Mucosa of descending colon (tissue), 3 donors: Measurements from ENCODE around the gene IL17RC. TPM values are rescaled to one million over a fixed set of nuclear protein-coding genes. Genes with fewer than 3 reads are reported as not detected.

ENCODE experiments used
- ATAC-seq: fragments of 200-7000 bp; cut with Tn5 transposase; one replicate; pipeline ENCODE4 v1.9.1; 2020; ENCODE audit warnings: mild to moderate bottlenecking, moderate library complexity
- DNase-seq, 3 donors: peaks; one replicate each; pipeline ENCODE4 v3.0.0-alpha.2; 2020
- H3K36me3 ChIP-seq: fragments of 200-600 bp; one replicate; pipeline ENCODE4 v1.8.0; 2021; ENCODE audit warnings: low read depth, mild to moderate bottlenecking
- H3K4me1 ChIP-seq: fragments of 200-600 bp; one replicate; pipeline ENCODE4 v1.8.0; 2021; ENCODE audit warnings: low read depth, mild to moderate bottlenecking
- H3K4me3 ChIP-seq: fragments of 200-600 bp; one replicate; pipeline ENCODE4 v1.8.0; 2021; ENCODE audit warnings: mild to moderate bottlenecking
- H3K9me3 ChIP-seq: fragments of 200-600 bp; one replicate; pipeline ENCODE4 v1.8.0; 2021; ENCODE audit warnings: mild to moderate bottlenecking
- intact Hi-C, 2 donors: fragments of 100-400 bp; cut with DNase I in 1 of 2; cut with micrococcal nuclease in 1 of 2; formaldehyde crosslinking; loops; one replicate each; pipeline versions ENCODE4 v1.11.0 to v1.11.1; 2022; cut with DNase I, micrococcal nuclease
- total RNA-seq, 3 donors: library from RNA; stranded (reverse); fragmentation: NEBNext Ultra II Directional in 2 of 3; extraction: Animal tissue kit (Norgen Biotek cat#: 25700) in 2 of 3; gene quantifications; one replicate each; pipeline versions ENCODE4 v1.2.1 to v1.2.4, GENCODE V29; 2021 to 2023
- TF ChIP-seq, protein P1 (sequence below): fragments of 200-600 bp; IDR thresholded peaks from one replicate; pipeline ENCODE4 v1.8.0; 2022; ENCODE audit warnings: antibody characterized with exemption, mild to moderate bottlenecking
- donor health status: DM: no; HTN: no; CAD: no; lungs with moderate emphysema.
- donor health status: DM: no; HTN: no; CAD: no.
- donor health status: DM: no; HTN: yes; CAD: no.

The IL17RC gene
- total RNA-seq, 3 donors from 2014 or later: 36.1 to 45.6 (median 44.0) TPM

DNA sequence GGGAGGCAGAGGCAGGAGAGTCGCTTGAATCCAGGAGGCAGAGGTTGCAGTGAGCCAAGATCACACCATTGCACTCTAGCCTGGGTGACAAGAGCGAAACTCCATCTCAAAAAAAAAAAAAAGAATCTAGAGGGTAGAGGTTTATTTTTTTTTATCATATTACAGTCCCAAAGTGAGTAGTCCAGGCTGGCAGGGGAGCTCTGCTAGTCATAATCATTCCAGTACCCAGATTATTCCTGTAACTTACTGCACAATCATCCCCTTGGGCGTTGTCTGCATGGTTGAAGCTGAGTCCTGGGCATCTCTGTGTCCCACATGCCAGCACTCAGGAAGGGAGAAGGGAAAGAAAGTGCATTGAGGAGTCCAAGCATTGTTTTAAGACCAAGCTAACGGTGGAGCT is 25.3 kb downstream of the IL17RC start:
- Histone ChIP-seq H3K9me3 (no peaks in the 10 kb centered on the region), H3K36me3 (no peaks in the 10 kb centered on the region), H3K4me1 (no peaks in the 10 kb centered on the region), H3K4me3 (no peak overlapping the region)
- ATAC-seq (no peak), DNase-seq (no peak)
- intact Hi-C loops: no loop called here
- TF ChIP-seq, protein P1, sequence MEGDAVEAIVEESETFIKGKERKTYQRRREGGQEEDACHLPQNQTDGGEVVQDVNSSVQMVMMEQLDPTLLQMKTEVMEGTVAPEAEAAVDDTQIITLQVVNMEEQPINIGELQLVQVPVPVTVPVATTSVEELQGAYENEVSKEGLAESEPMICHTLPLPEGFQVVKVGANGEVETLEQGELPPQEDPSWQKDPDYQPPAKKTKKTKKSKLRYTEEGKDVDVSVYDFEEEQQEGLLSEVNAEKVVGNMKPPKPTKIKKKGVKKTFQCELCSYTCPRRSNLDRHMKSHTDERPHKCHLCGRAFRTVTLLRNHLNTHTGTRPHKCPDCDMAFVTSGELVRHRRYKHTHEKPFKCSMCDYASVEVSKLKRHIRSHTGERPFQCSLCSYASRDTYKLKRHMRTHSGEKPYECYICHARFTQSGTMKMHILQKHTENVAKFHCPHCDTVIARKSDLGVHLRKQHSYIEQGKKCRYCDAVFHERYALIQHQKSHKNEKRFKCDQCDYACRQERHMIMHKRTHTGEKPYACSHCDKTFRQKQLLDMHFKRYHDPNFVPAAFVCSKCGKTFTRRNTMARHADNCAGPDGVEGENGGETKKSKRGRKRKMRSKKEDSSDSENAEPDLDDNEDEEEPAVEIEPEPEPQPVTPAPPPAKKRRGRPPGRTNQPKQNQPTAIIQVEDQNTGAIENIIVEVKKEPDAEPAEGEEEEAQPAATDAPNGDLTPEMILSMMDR: no peak

DNA sequence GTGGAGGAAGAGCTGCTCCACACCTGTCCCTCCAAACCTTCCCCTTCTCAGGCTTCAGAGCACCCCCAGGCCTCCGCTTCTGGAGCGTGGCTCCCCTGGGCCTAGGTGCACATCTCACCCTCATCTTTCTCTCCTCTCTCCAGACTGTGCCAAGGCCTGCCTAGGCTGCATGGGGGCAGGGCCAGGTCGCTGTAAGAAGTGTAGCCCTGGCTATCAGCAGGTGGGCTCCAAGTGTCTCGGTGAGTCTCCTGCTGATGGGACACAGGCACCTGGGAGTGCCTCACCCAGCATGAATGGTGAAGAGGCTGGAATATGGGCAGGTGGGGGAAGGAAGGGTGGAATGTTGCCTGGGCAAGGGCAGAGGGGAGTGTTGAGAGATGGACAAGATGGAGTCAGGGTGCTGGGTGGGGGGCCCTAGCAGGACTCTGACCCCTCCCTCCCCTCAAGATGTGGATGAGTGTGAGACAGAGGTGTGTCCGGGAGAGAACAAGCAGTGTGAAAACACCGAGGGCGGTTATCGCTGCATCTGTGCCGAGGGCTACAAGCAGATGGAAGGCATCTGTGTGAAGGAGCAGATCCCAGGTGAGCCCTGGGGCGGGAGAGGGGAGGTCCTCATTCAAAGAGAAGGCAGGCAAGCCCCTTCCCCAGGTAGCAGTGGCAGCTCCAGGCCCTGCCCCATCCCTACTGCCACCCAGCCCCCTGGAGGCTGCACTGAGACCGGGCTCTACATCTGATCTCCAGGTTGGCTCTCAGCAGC is 26.2 kb downstream of the IL17RC start:
- intact Hi-C loops: no loop called here
- H3K4me1 ChIP-seq: no peaks in the 10 kb centered on the region
- H3K36me3 ChIP-seq: no peaks in the 10 kb centered on the region
- ATAC-seq: no peak
- H3K9me3 ChIP-seq: no peaks in the 10 kb centered on the region
- TF ChIP-seq, protein P1: no peak
- DNase-seq: no peak
- no peak overlapping the region for H3K4me3 ChIP-seq

DNA sequence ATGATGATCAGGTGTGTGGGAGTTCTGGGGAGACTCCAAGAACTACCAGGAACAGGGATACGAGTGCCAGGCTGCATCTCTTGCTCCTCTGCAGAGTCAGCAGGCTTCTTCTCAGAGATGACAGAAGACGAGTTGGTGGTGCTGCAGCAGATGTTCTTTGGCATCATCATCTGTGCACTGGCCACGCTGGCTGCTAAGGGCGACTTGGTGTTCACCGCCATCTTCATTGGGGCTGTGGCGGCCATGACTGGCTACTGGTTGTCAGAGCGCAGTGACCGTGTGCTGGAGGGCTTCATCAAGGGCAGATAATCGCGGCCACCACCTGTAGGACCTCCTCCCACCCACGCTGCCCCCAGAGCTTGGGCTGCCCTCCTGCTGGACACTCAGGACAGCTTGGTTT is 27.4 kb downstream of the IL17RC start:
- H3K36me3 ChIP-seq: no peaks in the 10 kb centered on the region
- no peaks in the 10 kb centered on the region for H3K9me3 ChIP-seq
- TF ChIP-seq, protein P1: no peak
- intact Hi-C loops: no loop called here
- no peaks in the 10 kb centered on the region for H3K4me1 ChIP-seq
- ATAC-seq (no peak), DNase-seq (no peak)
- no peak overlapping the region for H3K4me3 ChIP-seq

DNA sequence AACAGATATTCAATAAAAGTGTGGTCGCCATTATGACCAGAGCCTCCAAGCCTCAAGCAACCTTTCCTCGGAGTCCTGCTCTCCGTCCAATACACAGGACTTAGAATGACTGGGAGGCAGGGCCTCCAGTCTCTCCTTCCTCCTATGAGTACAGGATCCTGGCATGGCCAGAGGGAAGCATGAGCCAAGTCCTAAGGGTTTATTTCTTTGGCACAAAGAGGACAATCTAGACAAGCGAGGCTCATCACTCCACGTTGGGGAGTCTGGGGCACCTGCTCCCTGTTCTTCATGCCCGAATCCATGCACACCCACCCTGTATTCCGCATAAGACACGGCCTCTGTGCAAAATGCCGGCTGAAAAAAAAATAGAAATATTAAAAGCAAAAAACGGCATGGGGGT is 28.5 kb downstream of the IL17RC start:
- H3K36me3 ChIP-seq: no peaks in the 10 kb centered on the region
- H3K4me1 ChIP-seq: no peaks in the 10 kb centered on the region
- H3K9me3 ChIP-seq: no peaks in the 10 kb centered on the region
- ATAC-seq (no peak), DNase-seq (no peak)
- intact Hi-C loops: no loop called here
- TF ChIP-seq, protein P1: no peak
- no peak overlapping the region for H3K4me3 ChIP-seq

DNA sequence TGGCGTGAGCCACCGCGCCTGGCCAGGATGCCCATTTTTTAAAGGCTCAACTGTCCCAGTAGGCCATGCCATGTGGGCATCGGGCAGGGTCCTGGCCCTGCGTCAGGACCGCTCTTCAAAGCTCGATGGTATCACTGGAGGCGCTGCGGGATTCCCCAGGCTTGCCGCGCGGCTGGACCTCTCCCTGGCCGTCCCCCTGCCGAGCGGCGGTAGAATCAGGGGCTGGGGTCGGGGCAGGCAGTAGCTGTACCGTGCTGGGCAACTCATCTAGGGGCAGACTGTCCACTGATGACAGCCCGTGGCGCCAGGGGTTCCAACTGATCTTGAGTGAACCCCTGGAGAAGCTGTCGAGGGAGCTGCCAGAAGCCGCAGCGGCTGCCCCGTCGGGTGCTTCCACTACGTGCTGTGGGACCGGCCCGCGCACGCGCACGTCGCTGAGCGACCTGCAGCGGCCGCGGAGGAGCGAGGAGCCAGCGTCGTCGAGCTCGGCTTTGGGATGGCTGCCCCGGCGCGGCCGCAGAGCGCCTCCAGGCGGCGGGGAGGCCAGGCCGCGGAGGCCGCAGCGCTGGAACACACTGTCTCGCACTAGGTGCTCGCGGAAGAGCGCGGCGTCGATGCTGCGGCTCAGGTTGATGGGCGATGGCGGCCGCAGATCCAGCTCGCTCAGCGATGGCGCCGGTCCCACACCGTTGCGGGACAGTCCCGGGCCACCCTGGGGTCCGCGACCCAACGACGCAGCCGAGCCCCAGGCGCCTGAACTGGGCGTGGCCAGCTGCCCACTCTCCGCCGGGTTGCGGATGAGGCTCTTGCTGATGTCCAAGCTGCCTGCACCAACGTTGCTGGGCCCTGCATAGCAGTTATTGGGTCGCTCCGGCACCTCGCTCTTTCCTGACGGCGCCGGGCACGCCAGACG is 29.5 kb downstream of the IL17RC start:
- Histone ChIP-seq H3K4me3 (peak overlapping the region; percentile 15), H3K9me3 (no peaks in the 10 kb centered on the region), H3K36me3 (no peaks in the 10 kb centered on the region), H3K4me1 (no peaks in the 10 kb centered on the region)
- ATAC-seq (peak; percentile 96), DNase-seq (peak; percentile 91 to 93 (median 92))
- intact Hi-C loops: no loop called here
- TF ChIP-seq, protein P1: peak; percentile 64
